ENCODE measurements around the gene MLN.

DNA sequence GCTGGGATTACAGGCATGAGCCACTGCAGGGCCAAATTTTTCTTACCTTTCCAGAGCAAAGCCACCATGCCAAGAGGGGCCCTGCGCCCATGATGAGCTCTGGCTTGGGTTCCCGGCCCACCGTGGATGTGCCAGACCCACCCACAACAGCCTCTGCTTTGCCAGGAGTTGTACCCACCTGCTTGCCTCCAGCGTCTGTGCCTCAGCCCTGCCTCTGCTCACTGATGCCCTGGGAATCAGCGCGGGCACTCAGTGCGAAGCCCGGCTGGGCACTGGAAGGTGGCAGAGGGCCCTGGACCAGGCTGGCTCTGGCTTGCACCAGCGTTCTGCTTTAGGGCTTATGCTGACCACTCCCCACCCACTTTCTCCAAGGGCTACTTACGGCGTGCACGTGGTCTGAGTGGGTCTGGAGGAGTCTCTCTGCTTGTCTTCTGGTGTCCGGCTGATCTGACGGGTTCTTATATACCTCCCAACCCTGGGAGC is at the start of gene MLN:
- TF ChIP-seq YY1 (IDR thresholded peaks at IDR 0.05; ENCODE audit: insufficient read depth, insufficient read length) (no peak), SUZ12 (IDR thresholded peaks at IDR 0.05; ENCODE audit: extremely low read depth, insufficient read depth, insufficient read length) (no peak), ZNF274 (IDR thresholded peaks at IDR 0.05; ENCODE audit: low read depth, low read length) (no peak)
